ENCODE results near the gene FRMD4A.

FRMD4A gene

GRCh38 chr10:13894412-13895093 lies 436.2 kb downstream of the FRMD4A start:
- no peak for DNase-seq

- DNase-seq: no peak
These were observed 436.8 kb downstream of the FRMD4A start for GRCh38 chr10:13893926-13894325.

- no peak for DNase-seq
These were observed 437.9 kb downstream of the FRMD4A start for GRCh38 chr10:13892871-13893270.

- no peak for DNase-seq
These were observed 438.7 kb downstream of the FRMD4A start for GRCh38 chr10:13892001-13892491.

- DNase-seq: no peak
These were observed 439.4 kb downstream of the FRMD4A start for GRCh38 chr10:13891128-13892000.

GRCh38 chr10:13890233-13891127 lies 440.2 kb downstream of the FRMD4A start:
- no peak for DNase-seq

- no peak for DNase-seq
These were observed 443.0 kb downstream of the FRMD4A start for GRCh38 chr10:13887761-13888160.

- DNase-seq: no peak
These were observed 445.3 kb downstream of the FRMD4A start for GRCh38 chr10:13885238-13885990.

- no peak for DNase-seq
These were observed 446.9 kb downstream of the FRMD4A start for GRCh38 chr10:13883636-13884444.

GRCh38 chr10:13882119-13882711 lies 448.5 kb downstream of the FRMD4A start:
- no peak for DNase-seq

GRCh38 chr10:13880760-13881159 lies 450.0 kb downstream of the FRMD4A start:
- no peak for DNase-seq

GRCh38 chr10:13877154-13877909 lies 453.4 kb downstream of the FRMD4A start:
- DNase-seq: no peak

GRCh38 chr10:13873196-13873595 lies 457.5 kb downstream of the FRMD4A start:
- no peak for DNase-seq

GRCh38 chr10:13872411-13872810 lies 458.3 kb downstream of the FRMD4A start:
- DNase-seq: no peak

- no peak for DNase-seq
These were observed 458.9 kb downstream of the FRMD4A start for GRCh38 chr10:13871776-13872175.

- DNase-seq: no peak
These were observed 459.7 kb downstream of the FRMD4A start for GRCh38 chr10:13871011-13871410.

- DNase-seq: no peak
These were observed 461.4 kb downstream of the FRMD4A start for GRCh38 chr10:13869295-13869664.

GRCh38 chr10:13868528-13869294 lies 462.0 kb downstream of the FRMD4A start:
- DNase-seq: no peak

GRCh38 chr10:13867822-13868221 lies 462.9 kb downstream of the FRMD4A start:
- DNase-seq: no peak

All from activated CD4-positive, alpha-beta T cell treated with anti-CD3 and anti-CD28 coated beads, Interleukin-2, amount 50 U/mL, for 1 hour (primary cell).